Activated naive CD8-positive, alpha-beta T cell treated with anti-CD3 and anti-CD28 coated beads, Interleukin-2, amount 10 ng/mL, durations not matched to agents 7 days and 5 days (primary cell): Measurements from ENCODE around the gene CSAG2. TPM values are rescaled to one million over a fixed set of nuclear protein-coding genes. Genes with fewer than 3 reads are reported as not detected.
"Not testable (repeated sequence)": the region's sequence is repeated elsewhere in the genome, so short reads cannot be mapped to it uniquely, and the experiment has no call there.

ENCODE experiments used
- ATAC-seq: fragments of 150-1000 bp; cut with Tn5 transposase; one replicate; pipeline ENCODE4 v1.10.0; 2021; ENCODE audit warnings: low read depth, moderate library complexity
- POLR2A ChIA-PET: fragments of 350-600 bp; sonication (Branson Sonifier 250); formaldehyde crosslinking; loops from one replicate; lab custom pipeline; 2021; ENCODE audit warnings: antibody characterized with exemption; lab: Charles Lee
- DNase-seq: peaks from one replicate; pipeline ENCODE4 v3.0.0; 2021
- H3K27ac Mint-ChIP-seq: one replicate; pipeline ENCODE4 v1.8.0; 2022; ENCODE audit warnings: mild to moderate bottlenecking, mixed read lengths
- H3K27me3 Mint-ChIP-seq: one replicate; pipeline ENCODE4 v1.8.0; 2022; ENCODE audit warnings: mild to moderate bottlenecking, moderate library complexity, mixed read lengths
- H3K36me3 Mint-ChIP-seq: one replicate; pipeline ENCODE4 v1.8.0; 2021; ENCODE audit warnings: mild to moderate bottlenecking, mixed read lengths
- H3K4me1 Mint-ChIP-seq: one replicate; pipeline ENCODE4 v1.8.0; 2021; ENCODE audit warnings: mixed read lengths
- H3K4me3 Mint-ChIP-seq: one replicate; pipeline ENCODE4 v1.8.0; 2022; ENCODE audit warnings: mild to moderate bottlenecking, moderate library complexity, mixed read lengths
- H3K9me3 Mint-ChIP-seq: one replicate; pipeline ENCODE4 v1.8.0; 2021; ENCODE audit warnings: mixed read lengths
- total RNA-seq, 2 experiments: library from RNA; stranded (reverse); gene quantifications; one replicate each; pipeline ENCODE4 v1.2.3, GENCODE V29; 2021

CSAG2 gene
- total RNA-seq, 2 experiments from 2014 or later: 0.61 TPM; not detected in 1

DNA sequence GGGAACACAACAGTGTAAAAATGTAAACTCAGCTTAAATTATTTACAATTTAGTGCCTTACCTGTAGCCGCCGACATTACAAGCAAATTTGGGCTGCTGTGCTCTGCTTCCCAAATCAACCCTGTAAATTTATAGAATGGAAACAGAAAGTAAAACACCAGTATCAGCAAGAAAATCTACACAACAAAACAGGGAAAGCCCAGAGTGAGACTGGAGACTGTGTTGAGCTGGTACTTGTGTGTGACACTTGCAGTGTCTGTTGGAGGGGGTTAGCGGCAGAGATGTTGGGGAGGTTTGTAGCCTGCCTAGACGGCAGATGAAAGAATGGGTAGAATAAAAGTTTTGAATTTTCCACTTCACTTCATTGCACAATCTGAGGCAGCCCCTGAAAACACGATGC is 4.1 kb upstream of the CSAG2 start:
- POLR2A ChIA-PET, DNase-seq, H3K27ac Mint-ChIP-seq: not testable (repeated sequence)

DNA sequence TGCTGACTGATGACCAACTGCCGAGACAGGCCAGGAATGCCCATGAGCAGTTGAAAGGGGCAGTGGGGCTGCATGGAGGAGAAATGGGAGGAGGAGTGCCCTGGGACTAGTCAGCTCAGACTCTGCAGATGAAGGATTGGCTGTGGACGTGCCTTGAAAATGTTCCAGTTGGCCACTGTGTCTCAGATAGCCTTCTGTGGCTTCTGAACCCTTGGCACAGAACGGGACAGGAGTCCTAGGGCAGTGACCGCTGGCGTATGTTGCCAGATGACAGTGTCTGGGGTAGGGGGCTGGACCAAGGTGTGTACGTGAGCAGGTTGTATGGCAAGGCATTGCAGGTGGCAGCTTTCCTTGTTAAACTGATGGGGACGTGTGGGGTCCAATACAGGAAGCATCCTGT is 2.6 kb downstream of the CSAG2 start:
- H3K4me3 Mint-ChIP-seq, H3K9me3 Mint-ChIP-seq, ATAC-seq, DNase-seq, H3K4me1 Mint-ChIP-seq, H3K36me3 Mint-ChIP-seq, H3K27me3 Mint-ChIP-seq, POLR2A ChIA-PET, H3K27ac Mint-ChIP-seq: not testable (repeated sequence)

More for the DNA sequence above, 4.1 kb upstream of the CSAG2 start:
- not testable (repeated sequence) for H3K9me3 Mint-ChIP-seq, H3K4me1 Mint-ChIP-seq, H3K27me3 Mint-ChIP-seq, H3K4me3 Mint-ChIP-seq, ATAC-seq, H3K36me3 Mint-ChIP-seq

DNA sequence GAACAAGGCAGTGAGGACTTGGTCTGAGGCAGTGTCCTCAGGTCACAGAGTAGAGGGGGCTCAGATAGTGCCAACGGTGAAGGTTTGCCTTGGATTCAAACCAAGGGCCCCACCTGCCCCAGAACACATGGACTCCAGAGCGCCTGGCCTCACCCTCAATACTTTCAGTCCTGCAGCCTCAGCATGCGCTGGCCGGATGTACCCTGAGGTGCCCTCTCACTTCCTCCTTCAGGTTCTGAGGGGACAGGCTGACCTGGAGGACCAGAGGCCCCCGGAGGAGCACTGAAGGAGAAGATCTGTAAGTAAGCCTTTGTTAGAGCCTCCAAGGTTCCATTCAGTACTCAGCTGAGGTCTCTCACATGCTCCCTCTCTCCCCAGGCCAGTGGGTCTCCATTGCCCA is 8.7 kb downstream of the CSAG2 start:
- H3K27ac Mint-ChIP-seq, H3K9me3 Mint-ChIP-seq, H3K4me1 Mint-ChIP-seq, POLR2A ChIA-PET, H3K36me3 Mint-ChIP-seq, ATAC-seq, H3K4me3 Mint-ChIP-seq, DNase-seq, H3K27me3 Mint-ChIP-seq: not testable (repeated sequence)

DNA sequence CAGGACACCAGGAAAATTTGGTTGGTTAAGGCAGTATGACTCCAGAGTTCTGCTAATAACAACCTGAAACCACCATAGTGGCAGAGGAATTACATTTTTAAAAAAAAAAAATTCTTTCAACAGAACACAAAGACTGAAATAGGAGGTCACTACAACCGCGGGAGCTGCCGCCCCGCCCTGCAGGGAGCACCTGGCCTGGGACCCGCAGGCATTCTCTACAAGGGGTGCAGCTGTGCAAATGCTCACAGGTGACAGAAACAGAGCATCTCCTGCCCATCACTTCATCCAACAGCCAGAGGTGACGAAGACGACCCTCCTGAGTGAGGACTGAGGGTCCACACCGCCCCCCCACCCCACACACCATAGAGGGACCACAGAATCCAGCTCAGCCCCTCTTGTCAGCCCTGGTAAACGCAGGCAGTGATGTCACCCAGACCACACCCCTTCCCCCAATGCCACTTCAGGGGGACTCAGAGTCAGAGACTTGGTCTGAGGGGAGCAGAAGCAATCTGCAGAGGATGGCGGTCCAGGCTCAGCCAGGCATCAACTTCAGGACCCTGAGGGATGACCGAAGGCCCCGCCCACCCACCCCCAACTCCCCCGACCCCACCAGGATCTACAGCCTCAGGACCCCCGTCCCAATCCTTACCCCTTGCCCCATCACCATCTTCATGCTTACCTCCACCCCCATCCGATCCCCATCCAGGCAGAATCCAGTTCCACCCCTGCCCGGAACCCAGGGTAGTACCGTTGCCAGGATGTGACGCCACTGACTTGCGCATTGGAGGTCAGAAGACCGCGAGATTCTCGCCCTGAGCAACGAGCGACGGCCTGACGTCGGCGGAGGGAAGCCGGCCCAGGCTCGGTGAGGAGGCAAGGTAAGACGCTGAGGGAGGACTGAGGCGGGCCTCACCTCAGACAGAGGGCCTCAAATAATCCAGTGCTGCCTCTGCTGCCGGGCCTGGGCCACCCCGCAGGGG is 10.8 kb downstream of the CSAG2 start, which contains the start of gene MAGEA3:
Gene MAGEA3 (plus strand): TSS at position 843 of the 980 bp plus-strand sequence. CDS start 2,039 bp downstream, outside the sequence.
- H3K27me3 Mint-ChIP-seq, POLR2A ChIA-PET, H3K4me3 Mint-ChIP-seq, ATAC-seq, DNase-seq, H3K27ac Mint-ChIP-seq, H3K4me1 Mint-ChIP-seq, H3K9me3 Mint-ChIP-seq, H3K36me3 Mint-ChIP-seq: not testable (repeated sequence)

DNA sequence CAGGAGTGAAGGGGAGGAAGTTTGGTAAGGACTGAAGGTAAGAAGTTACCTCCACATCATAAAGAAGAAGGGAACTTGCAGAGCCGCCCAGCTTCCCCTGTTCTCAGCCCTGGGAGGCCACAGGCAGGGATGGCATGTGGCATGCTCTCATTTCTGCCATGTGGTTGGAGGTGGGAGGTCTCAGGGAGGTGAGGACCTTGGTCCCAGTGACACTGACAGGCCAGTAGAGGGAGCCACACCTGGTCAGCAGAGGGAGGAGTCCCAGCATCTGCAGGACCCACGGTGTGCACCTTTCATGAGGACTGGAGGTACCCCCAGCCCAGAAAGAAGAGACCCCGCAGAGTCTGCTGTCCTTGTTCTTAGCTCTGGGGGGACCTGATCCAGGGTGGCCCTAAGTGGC is 28.1 kb downstream of the CSAG2 start:
- DNase-seq, H3K36me3 Mint-ChIP-seq, H3K27me3 Mint-ChIP-seq, H3K27ac Mint-ChIP-seq, H3K4me1 Mint-ChIP-seq, ATAC-seq, H3K4me3 Mint-ChIP-seq, H3K9me3 Mint-ChIP-seq, POLR2A ChIA-PET: not testable (repeated sequence)

DNA sequence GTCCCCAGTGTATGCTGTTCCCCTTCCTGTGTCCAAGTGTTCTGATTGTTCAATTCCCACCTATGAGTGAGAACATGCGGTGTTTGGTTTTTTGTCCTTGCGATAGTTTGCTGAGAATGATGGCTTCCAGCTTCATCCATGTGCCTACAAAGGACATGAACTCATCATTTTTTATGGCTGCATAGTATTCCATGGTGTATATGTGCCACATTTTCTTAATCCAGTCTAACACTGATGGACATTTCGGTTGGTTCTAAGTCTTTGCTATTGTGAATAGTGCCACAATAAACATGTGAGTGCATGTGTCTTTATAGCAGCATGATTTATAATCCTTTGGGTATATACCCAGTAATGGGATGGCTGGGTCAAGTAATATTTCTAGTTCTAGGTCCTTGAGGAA is 34.4 kb downstream of the CSAG2 start:
- H3K4me3 Mint-ChIP-seq, DNase-seq, H3K27ac Mint-ChIP-seq, H3K36me3 Mint-ChIP-seq, POLR2A ChIA-PET, ATAC-seq, H3K9me3 Mint-ChIP-seq, H3K4me1 Mint-ChIP-seq, H3K27me3 Mint-ChIP-seq: not testable (repeated sequence)

- no peaks in the 10 kb centered on the region for H3K36me3 Mint-ChIP-seq
- ATAC-seq (no peak), DNase-seq (no peak)
- H3K27ac Mint-ChIP-seq: no peak overlapping the region
- H3K4me3 Mint-ChIP-seq: no peak overlapping the region
- no peaks in the 10 kb centered on the region for H3K4me1 Mint-ChIP-seq
- no peaks in the 10 kb centered on the region for H3K9me3 Mint-ChIP-seq
- H3K27me3 Mint-ChIP-seq: peaks cover 2% of the 10 kb centered on the region
- POLR2A ChIA-PET: no interaction called here
Observed at GRCh38 chrX:152674135-152674534, 34.9 kb downstream of the CSAG2 start.

DNA sequence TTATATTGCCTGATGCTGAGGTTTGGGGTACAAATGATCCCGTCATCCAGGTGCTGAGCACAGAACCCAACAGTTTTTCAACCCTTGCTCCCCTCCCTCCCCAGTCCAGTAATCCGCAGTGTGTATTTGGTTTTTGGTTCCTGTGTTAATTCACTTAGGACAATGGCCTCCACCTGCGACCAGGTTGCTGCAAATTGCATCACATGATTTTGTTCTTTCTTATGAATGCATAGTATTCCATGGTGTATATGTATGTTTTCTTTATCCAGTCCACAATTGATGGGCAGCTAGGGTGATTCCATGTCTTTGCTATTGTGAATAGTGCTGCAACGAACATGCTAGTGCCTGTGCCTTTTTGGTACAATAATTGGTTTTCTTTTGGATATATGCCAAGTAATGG is 46.0 kb downstream of the CSAG2 start:
- Mint-ChIP-seq H3K4me3 (no peak overlapping the region), H3K27ac (no peak overlapping the region), H3K4me1 (no peaks in the 10 kb centered on the region), H3K27me3 (peaks cover 3% of the 10 kb centered on the region), H3K9me3 (no peaks in the 10 kb centered on the region), H3K36me3 (no peaks in the 10 kb centered on the region)
- POLR2A ChIA-PET: no interaction called here
- DNase-seq (no peak), ATAC-seq (no peak)

DNA sequence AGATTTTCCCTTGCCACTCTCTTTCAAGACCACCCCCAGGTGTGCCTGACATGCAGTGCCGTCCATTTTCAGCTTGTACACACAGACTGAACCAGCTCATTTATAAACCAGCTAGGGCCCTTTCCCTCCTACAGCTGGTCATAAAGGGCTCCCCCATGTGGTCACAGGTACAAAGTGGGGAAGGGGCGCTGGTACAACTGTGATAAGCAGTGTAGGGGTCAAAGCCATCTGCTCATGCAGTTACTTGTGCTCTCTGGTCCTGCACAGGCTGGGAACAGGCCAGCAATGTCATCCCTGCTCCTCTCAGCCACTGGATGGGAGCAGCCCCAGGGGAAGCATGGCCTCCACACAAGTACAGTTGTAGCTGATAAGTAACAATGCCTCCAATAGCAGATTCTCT is 50.8 kb downstream of the CSAG2 start:
- no peak overlapping the region for H3K4me3 Mint-ChIP-seq
- H3K9me3 Mint-ChIP-seq: no peaks in the 10 kb centered on the region
- H3K27me3 Mint-ChIP-seq: peaks cover 3% of the 10 kb centered on the region
- no peaks in the 10 kb centered on the region for H3K4me1 Mint-ChIP-seq
- ATAC-seq: no peak
- POLR2A ChIA-PET: no interaction called here
- no peaks in the 10 kb centered on the region for H3K36me3 Mint-ChIP-seq
- no peak for DNase-seq
- H3K27ac Mint-ChIP-seq: no peak overlapping the region

Other genes starting within 250 kb of the CSAG2 start
- gene GABRQ, start 71.4 kb downstream of the CSAG2 start, total RNA-seq: not detected
- not detected for gene MAGEA3, start 10.5 kb downstream of the CSAG2 start, total RNA-seq
- gene MAGEA2B, start 5.4 kb upstream of the CSAG2 start, total RNA-seq: not detected
- not detected for gene CSAG1, start 24.4 kb upstream of the CSAG2 start, total RNA-seq
- gene MAGEA12, start 24.5 kb upstream of the CSAG2 start, total RNA-seq: not detected
- not detected for gene MAGEA2, start 44.6 kb upstream of the CSAG2 start, total RNA-seq
- not detected for gene CSAG3, start 49.9 kb upstream of the CSAG2 start, total RNA-seq
- gene MAGEA6, start 60.4 kb upstream of the CSAG2 start, total RNA-seq: not detected
- gene CETN2, start 121.5 kb upstream of the CSAG2 start, total RNA-seq: 1 to 10 TPM; 7.3 to 8.9 TPM
- 10 to 100 TPM; 11.4 to 13.8 TPM for gene NSDHL, start 121.8 kb upstream of the CSAG2 start, total RNA-seq
- gene ZNF185, start 188.8 kb upstream of the CSAG2 start, total RNA-seq: 1 to 10 TPM; 1.6 to 1.9 TPM